ENCODE measurements around the gene CPA4. TPM values are rescaled to one million over a fixed set of nuclear protein-coding genes. Genes with fewer than 3 reads are reported as not detected.

CPA4 gene
- total RNA-seq, 2 donors from 2014 or later = not detected

DNA sequence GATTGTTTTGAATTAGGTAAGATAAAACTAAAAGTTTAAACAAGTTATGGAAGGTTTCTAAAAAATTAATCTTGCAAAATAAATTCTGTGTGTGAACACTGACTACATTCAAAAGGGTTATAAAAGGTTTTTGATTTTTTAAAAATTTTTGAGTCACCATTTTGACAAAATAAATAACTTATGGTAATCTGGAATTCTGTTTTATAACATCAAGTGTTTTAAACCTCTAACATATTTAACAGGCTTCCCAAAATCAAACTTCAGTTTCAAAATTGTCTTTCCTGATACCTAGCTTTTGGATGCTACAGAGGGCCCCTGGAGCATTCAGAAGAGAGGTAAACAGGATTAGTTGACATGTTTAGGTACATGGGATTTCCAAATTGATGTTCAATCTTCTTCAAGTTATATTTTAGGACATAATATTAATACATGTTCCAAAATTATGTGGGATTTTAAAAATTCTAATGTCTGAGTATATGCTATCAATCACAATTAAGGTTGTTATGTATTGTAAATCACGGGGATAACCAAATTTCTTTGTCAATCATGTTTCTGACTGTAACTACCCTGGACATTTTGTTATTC, 34.4 kb upstream of the CPA4 start:
- no peak for DNase-seq (ENCODE audit: low spot score)
- peaks cover 5% of the 10 kb centered on the region for H3K9me3 ChIP-seq
- TF ChIP-seq, protein P1, sequence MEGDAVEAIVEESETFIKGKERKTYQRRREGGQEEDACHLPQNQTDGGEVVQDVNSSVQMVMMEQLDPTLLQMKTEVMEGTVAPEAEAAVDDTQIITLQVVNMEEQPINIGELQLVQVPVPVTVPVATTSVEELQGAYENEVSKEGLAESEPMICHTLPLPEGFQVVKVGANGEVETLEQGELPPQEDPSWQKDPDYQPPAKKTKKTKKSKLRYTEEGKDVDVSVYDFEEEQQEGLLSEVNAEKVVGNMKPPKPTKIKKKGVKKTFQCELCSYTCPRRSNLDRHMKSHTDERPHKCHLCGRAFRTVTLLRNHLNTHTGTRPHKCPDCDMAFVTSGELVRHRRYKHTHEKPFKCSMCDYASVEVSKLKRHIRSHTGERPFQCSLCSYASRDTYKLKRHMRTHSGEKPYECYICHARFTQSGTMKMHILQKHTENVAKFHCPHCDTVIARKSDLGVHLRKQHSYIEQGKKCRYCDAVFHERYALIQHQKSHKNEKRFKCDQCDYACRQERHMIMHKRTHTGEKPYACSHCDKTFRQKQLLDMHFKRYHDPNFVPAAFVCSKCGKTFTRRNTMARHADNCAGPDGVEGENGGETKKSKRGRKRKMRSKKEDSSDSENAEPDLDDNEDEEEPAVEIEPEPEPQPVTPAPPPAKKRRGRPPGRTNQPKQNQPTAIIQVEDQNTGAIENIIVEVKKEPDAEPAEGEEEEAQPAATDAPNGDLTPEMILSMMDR (IDR thresholded peaks at IDR 0.05) = no peak
- no peak for ATAC-seq (ENCODE audit: insufficient number of reproducible peaks, low FRiP score, low read depth)
- H3K36me3 ChIP-seq = no peaks in the 10 kb centered on the region
- no peak overlapping the region for H3K27ac ChIP-seq
- no peaks in the 10 kb centered on the region for H3K4me1 ChIP-seq (ENCODE audit: control insufficient read depth in 1 of 2, low read depth in 2 of 2)
- no peak overlapping the region for H3K4me3 ChIP-seq
- H3K27me3 ChIP-seq (replicated peaks; ENCODE audit: insufficient read depth) = no peaks in the 10 kb centered on the region

DNA sequence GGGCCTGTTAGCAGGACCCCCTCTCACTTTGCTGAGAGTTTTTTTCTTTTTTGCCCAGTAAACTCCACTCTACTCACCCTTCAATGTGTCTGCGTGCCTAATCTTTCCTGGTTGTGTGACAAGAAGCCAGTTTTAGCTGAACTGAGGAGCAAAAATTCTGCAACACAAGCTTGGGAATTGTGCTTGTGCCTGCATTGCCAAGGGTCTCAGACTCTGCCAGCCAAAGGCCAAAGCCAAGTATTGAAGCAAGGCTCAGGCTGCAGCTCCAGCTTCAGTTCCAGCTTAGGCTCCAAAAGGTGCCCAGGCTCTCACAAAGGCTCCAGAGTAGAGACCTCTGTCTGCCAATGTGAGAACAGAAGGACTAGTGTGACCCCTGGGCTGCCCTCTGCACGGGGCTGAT, 30.5 kb upstream of the CPA4 start:
- Histone ChIP-seq H3K27me3 (replicated peaks; ENCODE audit: insufficient read depth) (no peaks in the 10 kb centered on the region), H3K4me3 (no peak overlapping the region), H3K27ac (no peak overlapping the region), H3K36me3 (no peaks in the 10 kb centered on the region), H3K9me3 (peaks cover 5% of the 10 kb centered on the region), H3K4me1 (ENCODE audit: control insufficient read depth in 1 of 2, low read depth in 2 of 2) (no peaks in the 10 kb centered on the region)
- TF ChIP-seq, protein P1 (IDR thresholded peaks at IDR 0.05) = no peak
- no peak for DNase-seq (ENCODE audit: low spot score)
- ATAC-seq (ENCODE audit: insufficient number of reproducible peaks, low FRiP score, low read depth) = no peak

DNA sequence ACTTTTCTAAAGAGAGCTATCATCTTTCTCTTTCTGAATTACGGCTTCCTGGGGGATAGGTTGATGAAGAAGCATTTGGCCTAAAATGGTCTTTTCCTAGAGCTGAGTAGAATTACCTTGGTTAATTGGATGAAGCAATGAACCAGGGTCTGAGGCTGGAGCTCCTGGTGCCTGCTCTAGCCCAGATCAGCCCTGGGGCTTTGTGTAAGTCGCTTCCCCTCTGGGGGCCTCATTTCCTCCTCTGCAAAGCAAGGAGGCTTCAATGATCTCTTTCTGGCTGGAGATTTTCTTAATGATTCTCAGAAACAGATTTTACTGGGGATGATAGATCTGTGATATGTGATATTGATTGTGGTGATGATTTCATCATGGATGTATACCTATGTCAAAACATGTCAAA, 29.8 kb upstream of the CPA4 start:
- Histone ChIP-seq H3K9me3 (peaks cover 2% of the 10 kb centered on the region), H3K4me3 (no peak overlapping the region), H3K27ac (no peak overlapping the region), H3K27me3 (replicated peaks; ENCODE audit: insufficient read depth) (no peaks in the 10 kb centered on the region), H3K36me3 (no peaks in the 10 kb centered on the region), H3K4me1 (ENCODE audit: control insufficient read depth in 1 of 2, low read depth in 2 of 2) (no peaks in the 10 kb centered on the region)
- TF ChIP-seq, protein P1 (IDR thresholded peaks at IDR 0.05) = no peak
- ATAC-seq (ENCODE audit: insufficient number of reproducible peaks, low FRiP score, low read depth) (no peak), DNase-seq (ENCODE audit: low spot score) (no peak)

DNA sequence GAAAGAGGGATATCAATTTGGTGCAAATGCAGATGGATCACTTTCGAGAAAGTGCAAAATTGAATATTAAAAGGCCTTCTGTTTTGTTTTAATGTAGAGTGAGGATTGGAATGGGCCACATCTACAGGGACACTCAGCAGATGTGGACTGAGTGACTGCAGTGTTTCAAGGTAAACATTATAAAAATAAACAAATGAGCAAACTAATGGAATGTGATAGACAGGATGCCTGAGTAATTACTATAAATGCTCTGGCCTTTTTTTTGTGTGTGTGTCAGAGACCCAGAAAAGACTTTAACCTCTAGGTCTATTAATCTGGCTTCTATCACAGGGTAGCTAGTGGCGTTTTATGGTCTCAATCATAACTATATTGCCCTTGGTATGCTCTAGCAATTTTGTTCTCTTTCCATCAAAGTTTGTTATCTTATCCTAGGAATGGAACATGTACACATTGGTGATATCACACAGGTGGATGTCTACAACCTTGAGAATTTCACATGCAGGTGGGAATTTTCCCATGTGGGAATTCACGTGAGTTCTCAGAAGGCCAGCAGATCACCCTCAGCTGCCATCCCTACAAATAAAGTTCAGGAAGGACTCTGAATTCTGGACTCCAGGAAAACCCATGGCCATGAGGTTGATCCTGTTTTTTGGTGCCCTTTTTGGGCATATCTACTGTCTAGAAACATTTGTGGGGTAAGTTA, 26.6 kb upstream of the CPA4 start, which contains the start of gene CPA2:
TSS of gene CPA2 (plus strand) at position 606 of the 703 bp plus-strand sequence. CDS start at position 625, 19 bp downstream.
- H3K27ac ChIP-seq = no peak within 1 kb of the TSS
- peaks cover 0 to under 1% of the 10 kb centered on the region in 2 donors for H3K4me1 ChIP-seq (ENCODE audit: control insufficient read depth in 1 of 2, low read depth in 2 of 2)
- no peak for ATAC-seq (ENCODE audit: insufficient number of reproducible peaks, low FRiP score, low read depth)
- H3K36me3 ChIP-seq = no peaks in the 10 kb centered on the region
- H3K4me3 ChIP-seq = no peak within 1 kb of the TSS
- TF ChIP-seq, protein P1 (IDR thresholded peaks at IDR 0.05) = no peak
- no peaks in the 10 kb centered on the region for H3K27me3 ChIP-seq (replicated peaks; ENCODE audit: insufficient read depth)
- DNase-seq (ENCODE audit: low spot score) = no peak
- H3K9me3 ChIP-seq = no peaks in the 10 kb centered on the region

DNA sequence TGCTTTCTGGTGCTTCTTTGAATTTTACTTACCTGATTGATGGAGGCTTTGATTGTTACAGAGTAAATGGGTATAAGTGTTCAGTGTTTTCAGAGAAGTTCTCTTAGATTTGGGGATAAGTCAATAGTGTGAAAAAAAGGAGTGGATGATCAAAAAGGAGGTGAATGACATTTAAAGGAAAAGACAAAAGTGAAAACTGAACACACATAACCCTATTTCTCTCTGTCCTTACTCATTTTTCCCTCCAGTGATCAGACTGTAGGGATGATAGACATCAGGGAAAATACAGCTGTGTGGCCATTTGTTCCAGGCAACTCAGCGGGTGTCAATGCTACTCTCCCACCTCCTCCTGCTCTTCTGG, 26.0 kb upstream of the CPA4 start:
- Histone ChIP-seq H3K36me3 (no peaks in the 10 kb centered on the region), H3K27me3 (replicated peaks; ENCODE audit: insufficient read depth) (no peaks in the 10 kb centered on the region), H3K27ac (no peak overlapping the region), H3K4me3 (no peak overlapping the region), H3K9me3 (no peaks in the 10 kb centered on the region), H3K4me1 (ENCODE audit: control insufficient read depth in 1 of 2, low read depth in 2 of 2) (peaks cover 0 to 6% of the 10 kb centered on the region in 2 donors)
- TF ChIP-seq, protein P1 (IDR thresholded peaks at IDR 0.05) = no peak
- no peak for DNase-seq (ENCODE audit: low spot score)
- no peak for ATAC-seq (ENCODE audit: insufficient number of reproducible peaks, low FRiP score, low read depth)
